Right atrium auricular region (tissue), 2 donors: ENCODE measurements around the gene MSH6. TPM values are rescaled to one million over a fixed set of nuclear protein-coding genes. Genes with fewer than 3 reads are reported as not detected.

Experiments used
- DNase-seq: peaks from one replicate; pipeline ENCODE4 v3.0.0-alpha.2; 2019; ENCODE audit warnings: low spot score
- H3K27ac ChIP-seq, 2 donors: fragments of 200-600 bp; sonication (generic); 1 replicate in 1 of 2; 2 replicates in 1 of 2; pipeline ENCODE4 v1.5.1; 2016 to 2019
- H3K27me3 ChIP-seq, 2 donors: fragments of 200-600 bp; sonication (generic); one replicate each; pipeline versions ENCODE4 v1.5.1 to v1.6.0; 2017 to 2019
- H3K36me3 ChIP-seq: fragments of 200-600 bp; sonication (generic); one replicate; pipeline ENCODE4 v1.5.1; 2016
- H3K4me1 ChIP-seq, 2 donors: fragments of 200-600 bp; sonication (generic); one replicate each; pipeline versions ENCODE4 v1.5.1 to v1.6.0; 2017 to 2019
- H3K4me3 ChIP-seq, 2 donors: fragments of 200-600 bp; sonication (generic); 1 replicate in 1 of 2; 2 replicates in 1 of 2; pipeline ENCODE4 v1.5.1; 2017 to 2019; ENCODE audit warnings: mild to moderate bottlenecking in 1 of 2, moderate library complexity in 1 of 2
- H3K9me3 ChIP-seq, 2 donors: fragments of 200-600 bp; sonication (generic); one replicate each; pipeline ENCODE4 v1.5.1; 2019
- total RNA-seq, 2 donors: library from RNA; depleted of rRNA; stranded (reverse); fragments of >200 nt; gene quantifications; one replicate each; pipeline ENCODE4 v1.1.0, GENCODE V29; 2016
- TF ChIP-seq, protein P1 (sequence below), 2 donors: fragments of 200-600 bp; sonication (generic); IDR thresholded peaks; one replicate each; pipeline ENCODE4 v1.5.1; 2019; ENCODE audit warnings: antibody characterized with exemption in 2 of 2

Gene MSH6
- total RNA-seq, 2 donors from 2014 or later, result 17.0 to 22.3 TPM

DNA sequence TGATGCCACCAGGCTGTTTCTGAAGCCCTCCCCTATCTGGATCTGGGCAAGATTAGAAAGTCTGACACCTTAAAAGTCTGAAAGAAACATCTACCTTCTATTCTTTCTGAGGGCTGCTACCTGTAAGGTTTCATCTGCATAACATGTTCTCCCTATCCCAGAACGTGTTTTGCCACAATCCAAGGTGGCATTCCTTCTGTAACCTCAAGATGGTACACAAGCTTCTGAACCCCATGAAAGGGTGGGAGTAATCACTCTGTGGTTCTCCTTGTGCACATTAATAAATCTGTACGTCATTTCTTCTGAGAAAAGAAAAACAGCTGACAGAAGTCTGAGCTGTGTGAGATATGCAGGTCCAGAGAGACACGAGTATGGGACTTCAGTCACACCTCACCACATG lies 41.8 kb upstream of the MSH6 start:
- no peak overlapping the region for H3K27ac ChIP-seq
- no peak for DNase-seq
- H3K36me3 ChIP-seq, result no peaks in the 10 kb centered on the region
- no peaks in the 10 kb centered on the region for H3K27me3 ChIP-seq
- H3K4me3 ChIP-seq, result no peak overlapping the region
- no peaks in the 10 kb centered on the region for H3K4me1 ChIP-seq
- H3K9me3 ChIP-seq, result no peaks in the 10 kb centered on the region
- TF ChIP-seq, protein P1, sequence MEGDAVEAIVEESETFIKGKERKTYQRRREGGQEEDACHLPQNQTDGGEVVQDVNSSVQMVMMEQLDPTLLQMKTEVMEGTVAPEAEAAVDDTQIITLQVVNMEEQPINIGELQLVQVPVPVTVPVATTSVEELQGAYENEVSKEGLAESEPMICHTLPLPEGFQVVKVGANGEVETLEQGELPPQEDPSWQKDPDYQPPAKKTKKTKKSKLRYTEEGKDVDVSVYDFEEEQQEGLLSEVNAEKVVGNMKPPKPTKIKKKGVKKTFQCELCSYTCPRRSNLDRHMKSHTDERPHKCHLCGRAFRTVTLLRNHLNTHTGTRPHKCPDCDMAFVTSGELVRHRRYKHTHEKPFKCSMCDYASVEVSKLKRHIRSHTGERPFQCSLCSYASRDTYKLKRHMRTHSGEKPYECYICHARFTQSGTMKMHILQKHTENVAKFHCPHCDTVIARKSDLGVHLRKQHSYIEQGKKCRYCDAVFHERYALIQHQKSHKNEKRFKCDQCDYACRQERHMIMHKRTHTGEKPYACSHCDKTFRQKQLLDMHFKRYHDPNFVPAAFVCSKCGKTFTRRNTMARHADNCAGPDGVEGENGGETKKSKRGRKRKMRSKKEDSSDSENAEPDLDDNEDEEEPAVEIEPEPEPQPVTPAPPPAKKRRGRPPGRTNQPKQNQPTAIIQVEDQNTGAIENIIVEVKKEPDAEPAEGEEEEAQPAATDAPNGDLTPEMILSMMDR (IDR thresholded peaks at IDR 0.05), result no peak

DNA sequence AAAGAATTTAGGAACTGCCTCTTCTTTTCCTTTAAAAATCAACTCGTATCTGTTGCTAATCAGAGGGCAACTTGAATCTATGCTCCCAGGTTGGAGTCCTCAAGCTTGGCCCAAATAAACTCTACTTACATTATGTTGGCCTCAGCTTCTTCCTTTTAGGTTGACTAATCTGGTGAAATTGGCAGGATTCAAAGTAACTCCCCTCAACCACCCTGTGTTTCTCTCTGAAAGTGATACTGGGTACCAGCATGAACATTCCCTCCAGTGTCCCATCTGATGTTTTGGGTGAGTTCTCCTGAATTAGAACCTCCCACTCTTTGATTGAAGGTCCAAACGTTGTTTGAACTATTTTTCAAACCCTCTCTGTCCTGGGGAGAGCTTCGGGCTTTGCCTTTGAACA lies 41.3 kb upstream of the MSH6 start:
- H3K4me1 ChIP-seq, result no peaks in the 10 kb centered on the region

DNA sequence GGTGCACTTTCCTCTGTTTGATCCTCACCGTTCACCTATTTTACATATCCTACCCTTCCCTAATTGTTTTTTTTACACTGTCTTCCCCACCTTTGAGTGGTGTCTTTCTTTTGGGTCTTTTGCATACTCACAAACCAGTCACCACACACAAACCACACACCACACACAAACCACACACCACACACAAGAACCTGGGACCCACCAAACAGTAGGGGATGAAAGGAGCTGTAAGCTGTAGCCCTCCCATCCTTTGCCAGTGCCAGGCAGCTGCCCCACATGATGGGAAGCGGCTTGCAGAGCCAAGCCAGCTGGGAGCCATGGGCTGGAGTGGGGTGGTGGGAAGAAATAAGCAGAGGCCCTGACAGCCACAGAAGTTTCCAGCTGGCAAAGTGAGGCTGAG lies 38.9 kb upstream of the MSH6 start:
- Histone ChIP-seq H3K27me3 (no peaks in the 10 kb centered on the region), H3K4me3 (no peak overlapping the region), H3K36me3 (no peaks in the 10 kb centered on the region), H3K27ac (no peak overlapping the region), H3K9me3 (peaks cover 0 to 20% of the 10 kb centered on the region in 2 donors), H3K4me1 (no peaks in the 10 kb centered on the region)
- DNase-seq, result no peak
- TF ChIP-seq, protein P1 (IDR thresholded peaks at IDR 0.05), result no peak

More for the DNA sequence above, 41.3 kb upstream of the MSH6 start:
- DNase-seq, result no peak
- Histone ChIP-seq H3K27ac (no peak overlapping the region), H3K4me3 (no peak overlapping the region), H3K27me3 (no peaks in the 10 kb centered on the region), H3K9me3 (peaks cover 0 to 4% of the 10 kb centered on the region in 2 donors), H3K36me3 (no peaks in the 10 kb centered on the region)
- TF ChIP-seq, protein P1 (IDR thresholded peaks at IDR 0.05), result no peak

DNA sequence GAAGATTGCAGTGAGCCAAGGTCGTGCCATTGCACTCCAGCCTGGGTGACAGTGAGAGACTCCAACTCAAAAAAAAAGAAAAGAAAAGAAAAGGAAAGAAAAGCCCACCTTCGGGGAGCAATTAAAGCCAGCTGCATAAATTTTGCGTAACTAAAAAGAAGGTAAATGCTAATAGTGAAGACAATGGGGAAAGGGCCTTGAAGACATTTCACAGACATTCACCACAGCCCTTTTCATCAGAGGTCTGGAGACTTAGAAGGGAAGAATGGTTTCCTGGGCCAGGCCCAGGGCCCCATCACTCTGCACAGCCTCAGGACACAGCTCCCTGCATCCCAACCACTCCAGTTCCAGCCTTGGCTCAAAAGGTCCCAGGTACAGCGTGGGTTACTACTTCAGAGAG lies 35.1 kb upstream of the MSH6 start:
- H3K4me3 ChIP-seq, result no peak overlapping the region
- H3K9me3 ChIP-seq, result peaks cover 0 to 20% of the 10 kb centered on the region in 2 donors
- no peaks in the 10 kb centered on the region for H3K27me3 ChIP-seq
- no peaks in the 10 kb centered on the region for H3K36me3 ChIP-seq
- no peak for DNase-seq
- TF ChIP-seq, protein P1 (IDR thresholded peaks at IDR 0.05), result no peak
- H3K27ac ChIP-seq, result no peak overlapping the region
- H3K4me1 ChIP-seq, result no peaks in the 10 kb centered on the region

DNA sequence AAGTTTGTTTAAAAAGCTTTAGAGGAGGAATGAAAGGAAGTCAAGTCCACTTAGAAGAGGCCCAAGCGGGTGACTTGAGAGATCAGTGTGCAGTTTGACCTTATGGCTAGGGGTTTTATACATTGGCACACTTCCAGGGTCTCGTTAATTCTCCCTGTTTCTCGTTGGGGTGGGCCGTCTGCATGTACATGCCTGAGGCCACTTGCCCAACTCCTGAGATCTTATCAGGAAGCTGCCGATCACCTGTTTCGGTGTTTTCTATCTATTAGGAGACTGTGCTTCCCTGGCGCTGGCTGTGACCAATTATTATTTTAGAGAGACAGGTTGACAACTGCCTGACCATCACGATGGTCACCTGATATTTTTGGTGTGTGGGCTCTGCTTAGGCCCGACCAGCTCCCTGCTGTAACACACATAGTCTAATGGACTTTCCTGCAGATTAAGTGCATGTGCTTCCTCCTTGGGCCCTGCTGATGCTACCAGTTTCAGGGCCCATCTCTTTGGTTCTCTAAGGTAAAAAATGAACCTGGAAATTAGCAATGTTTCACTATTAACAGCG lies 31.0 kb upstream of the MSH6 start:
- Histone ChIP-seq H3K4me1 (no peaks in the 10 kb centered on the region), H3K27me3 (no peaks in the 10 kb centered on the region), H3K36me3 (no peaks in the 10 kb centered on the region), H3K27ac (no peak overlapping the region), H3K9me3 (peaks cover 0 to 13% of the 10 kb centered on the region in 2 donors), H3K4me3 (no peak overlapping the region)
- TF ChIP-seq, protein P1 (IDR thresholded peaks at IDR 0.05), result no peak
- DNase-seq, result no peak

DNA sequence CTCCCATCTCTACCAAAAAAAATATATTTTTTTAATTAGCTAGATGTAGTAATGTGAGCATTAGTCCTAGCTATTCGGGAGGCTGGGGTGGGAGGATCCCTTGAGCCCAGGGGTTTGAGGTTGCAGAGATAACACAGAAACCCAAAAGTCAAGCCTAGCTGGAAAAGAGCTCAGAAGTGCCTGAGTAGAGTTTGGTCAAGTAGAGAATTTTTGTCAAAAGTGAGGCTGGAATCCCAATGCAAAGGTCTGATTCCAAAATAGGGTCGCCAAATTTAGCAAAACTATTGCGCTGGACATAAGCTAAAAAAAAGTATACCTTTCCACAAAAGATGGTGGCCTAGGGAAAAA lies 15.5 kb upstream of the MSH6 start:
- H3K36me3 ChIP-seq, result no peaks in the 10 kb centered on the region
- no peak overlapping the region for H3K27ac ChIP-seq
- H3K9me3 ChIP-seq, result no peaks in the 10 kb centered on the region
- TF ChIP-seq, protein P1 (IDR thresholded peaks at IDR 0.05), result no peak
- H3K27me3 ChIP-seq, result no peaks in the 10 kb centered on the region
- DNase-seq, result no peak
- no peak overlapping the region for H3K4me3 ChIP-seq
- peaks cover 0 to 5% of the 10 kb centered on the region in 2 donors for H3K4me1 ChIP-seq
